ENCODE results near the gene CFDP1.

Gene CFDP1

GRCh38 chr16:75248536-75249380, 184.5 kb downstream of the CFDP1 start:
- no peak for DNase-seq
- Histone ChIP-seq H3K27ac (ENCODE audit: low read length) (no peak overlapping the region), H3K9me3 (ENCODE audit: insufficient read depth, low read length, severe bottlenecking) (no peaks in the 10 kb centered on the region), H3K36me3 (ENCODE audit: insufficient read depth, low read length) (no peaks in the 10 kb centered on the region), H3K4me1 (ENCODE audit: insufficient read depth, low read length) (no peaks in the 10 kb centered on the region), H3K27me3 (ENCODE audit: insufficient read depth, low read length, poor library complexity) (no peaks in the 10 kb centered on the region), H3K4me2 (ENCODE audit: insufficient read depth, low read length) (no peak overlapping the region), H3K79me2 (ENCODE audit: insufficient read depth, low read length) (no peaks in the 10 kb centered on the region), H2AFZ (ENCODE audit: low read depth, low read length) (no peak overlapping the region), H3K4me3 (ENCODE audit: low read depth in 1 of 2, low read length in 2 of 2) (no peak overlapping the region), H3K9ac (ENCODE audit: low read depth, low read length) (no peak overlapping the region), H4K20me1 (ENCODE audit: insufficient read depth, low read length) (peaks cover 5% of the 10 kb centered on the region; the same call in 1 of the 2 replicates)
- TF ChIP-seq, protein P1, sequence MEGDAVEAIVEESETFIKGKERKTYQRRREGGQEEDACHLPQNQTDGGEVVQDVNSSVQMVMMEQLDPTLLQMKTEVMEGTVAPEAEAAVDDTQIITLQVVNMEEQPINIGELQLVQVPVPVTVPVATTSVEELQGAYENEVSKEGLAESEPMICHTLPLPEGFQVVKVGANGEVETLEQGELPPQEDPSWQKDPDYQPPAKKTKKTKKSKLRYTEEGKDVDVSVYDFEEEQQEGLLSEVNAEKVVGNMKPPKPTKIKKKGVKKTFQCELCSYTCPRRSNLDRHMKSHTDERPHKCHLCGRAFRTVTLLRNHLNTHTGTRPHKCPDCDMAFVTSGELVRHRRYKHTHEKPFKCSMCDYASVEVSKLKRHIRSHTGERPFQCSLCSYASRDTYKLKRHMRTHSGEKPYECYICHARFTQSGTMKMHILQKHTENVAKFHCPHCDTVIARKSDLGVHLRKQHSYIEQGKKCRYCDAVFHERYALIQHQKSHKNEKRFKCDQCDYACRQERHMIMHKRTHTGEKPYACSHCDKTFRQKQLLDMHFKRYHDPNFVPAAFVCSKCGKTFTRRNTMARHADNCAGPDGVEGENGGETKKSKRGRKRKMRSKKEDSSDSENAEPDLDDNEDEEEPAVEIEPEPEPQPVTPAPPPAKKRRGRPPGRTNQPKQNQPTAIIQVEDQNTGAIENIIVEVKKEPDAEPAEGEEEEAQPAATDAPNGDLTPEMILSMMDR (IDR thresholded peaks at IDR 0.05; ENCODE audit: borderline replicate concordance, extremely low read depth, low read length, poor library complexity, severe bottlenecking): no peak
- no peak for TF ChIP-seq EZH2 (IDR thresholded peaks at IDR 0.05; ENCODE audit: borderline replicate concordance, low read depth, low read length, severe bottlenecking)
- ATAC-seq (ENCODE audit: insufficient read depth, low read depth): no peak

GRCh38 chr16:75248142-75248535, 185.2 kb downstream of the CFDP1 start:
- no peak for DNase-seq
- no peak for TF ChIP-seq EZH2 (IDR thresholded peaks at IDR 0.05; ENCODE audit: borderline replicate concordance, low read depth, low read length, severe bottlenecking)
- TF ChIP-seq, protein P1 (IDR thresholded peaks at IDR 0.05; ENCODE audit: borderline replicate concordance, extremely low read depth, low read length, poor library complexity, severe bottlenecking): no peak
- Histone ChIP-seq H3K27ac (ENCODE audit: low read length) (no peak overlapping the region), H3K4me2 (ENCODE audit: insufficient read depth, low read length) (no peak overlapping the region), H4K20me1 (ENCODE audit: insufficient read depth, low read length) (peaks cover 1% of the 10 kb centered on the region; the same call in 1 of the 2 replicates), H3K79me2 (ENCODE audit: insufficient read depth, low read length) (no peaks in the 10 kb centered on the region), H3K27me3 (ENCODE audit: insufficient read depth, low read length, poor library complexity) (no peaks in the 10 kb centered on the region), H3K4me3 (ENCODE audit: low read depth in 1 of 2, low read length in 2 of 2) (no peak overlapping the region), H3K4me1 (ENCODE audit: insufficient read depth, low read length) (no peaks in the 10 kb centered on the region), H3K9me3 (ENCODE audit: insufficient read depth, low read length, severe bottlenecking) (no peaks in the 10 kb centered on the region), H3K36me3 (ENCODE audit: insufficient read depth, low read length) (no peaks in the 10 kb centered on the region), H2AFZ (ENCODE audit: low read depth, low read length) (no peak overlapping the region), H3K9ac (ENCODE audit: low read depth, low read length) (no peak overlapping the region)
- no peak for ATAC-seq (ENCODE audit: insufficient read depth, low read depth)

- no peak for DNase-seq
- Histone ChIP-seq H2AFZ (ENCODE audit: low read depth, low read length) (no peak overlapping the region), H3K4me1 (ENCODE audit: insufficient read depth, low read length) (no peaks in the 10 kb centered on the region), H3K4me2 (ENCODE audit: insufficient read depth, low read length) (no peak overlapping the region), H3K27me3 (ENCODE audit: insufficient read depth, low read length, poor library complexity) (no peaks in the 10 kb centered on the region), H3K9ac (ENCODE audit: low read depth, low read length) (no peak overlapping the region), H3K4me3 (ENCODE audit: low read depth in 1 of 2, low read length in 2 of 2) (no peak overlapping the region), H3K79me2 (ENCODE audit: insufficient read depth, low read length) (no peaks in the 10 kb centered on the region), H3K27ac (ENCODE audit: low read length) (no peak overlapping the region), H4K20me1 (ENCODE audit: insufficient read depth, low read length) (no peaks in the 10 kb centered on the region; the same call in 1 of the 2 replicates), H3K9me3 (ENCODE audit: insufficient read depth, low read length, severe bottlenecking) (no peaks in the 10 kb centered on the region), H3K36me3 (ENCODE audit: insufficient read depth, low read length) (no peaks in the 10 kb centered on the region)
- ATAC-seq (ENCODE audit: insufficient read depth, low read depth): no peak
- TF ChIP-seq EZH2 (IDR thresholded peaks at IDR 0.05; ENCODE audit: borderline replicate concordance, low read depth, low read length, severe bottlenecking): no peak
- TF ChIP-seq, protein P1 (IDR thresholded peaks at IDR 0.05; ENCODE audit: borderline replicate concordance, extremely low read depth, low read length, poor library complexity, severe bottlenecking): no peak
Observed at GRCh38 chr16:75247249-75247648, 186.1 kb downstream of the CFDP1 start.
